Endothelial cell of umbilical vein (primary cell): ENCODE data around the gene MAP4K2.

ENCODE experiments used
- POLR2A ChIP-seq: IDR thresholded peaks from 2 replicates; pipeline ENCODE4 v1.6.1; 2012; ENCODE audit warnings: low read depth, mild to moderate bottlenecking, control low read depth, low read length
- POLR2AphosphoS5 ChIP-seq: IDR thresholded peaks from 2 replicates; pipeline ENCODE4 v1.6.1; 2012; ENCODE audit warnings: low read depth, mild to moderate bottlenecking, control low read depth, low read length, moderate library complexity; ENCODE audit not compliant: insufficient read depth
- TF ChIP-seq, protein P1 (sequence below), 2 donors: IDR thresholded peaks; 1 replicate in 1 of 2; 2 replicates in 1 of 2; pipeline ENCODE4 v1.5.1; 2011; ENCODE audit warnings: low read length in 2 of 2, mild to moderate bottlenecking in 2 of 2, moderate library complexity in 2 of 2, control low read depth in 1 of 2, inconsistent platforms in 1 of 2, low read depth in 1 of 2; ENCODE audit not compliant: insufficient read depth in 1 of 2; ENCODE audit errors: extremely low read depth in 1 of 2

DNA sequence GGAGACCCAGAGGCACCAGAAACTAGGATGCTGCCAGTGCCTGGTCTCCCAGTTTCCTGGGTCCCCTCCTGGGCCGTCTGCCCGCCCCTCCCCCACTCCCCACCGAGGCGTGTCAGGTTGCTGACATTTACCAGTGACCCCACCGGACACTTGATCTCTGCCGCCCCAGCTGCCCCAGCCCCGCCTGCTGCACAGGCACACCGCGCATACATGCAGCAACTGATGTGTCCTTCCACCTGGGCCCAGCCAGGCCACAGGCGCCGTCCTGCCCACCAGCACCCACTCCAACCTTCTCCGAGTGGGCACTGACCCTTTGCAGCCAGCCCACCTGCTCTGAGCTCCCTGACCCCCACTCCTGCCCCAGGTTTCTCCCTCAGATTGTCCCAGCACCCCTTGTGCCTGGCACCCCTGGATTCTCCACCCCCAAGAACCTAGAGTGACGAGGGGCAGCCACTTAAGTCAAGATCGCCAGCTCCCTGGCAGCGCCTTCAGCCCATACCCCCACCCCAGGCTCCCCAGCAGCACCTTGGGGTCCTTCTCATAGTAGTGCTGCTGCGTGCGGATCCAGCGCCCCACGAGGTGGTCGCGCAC lies 43.8 kb downstream of the MAP4K2 start:
- TF ChIP-seq POLR2A: no peak
- TF ChIP-seq, protein P1, sequence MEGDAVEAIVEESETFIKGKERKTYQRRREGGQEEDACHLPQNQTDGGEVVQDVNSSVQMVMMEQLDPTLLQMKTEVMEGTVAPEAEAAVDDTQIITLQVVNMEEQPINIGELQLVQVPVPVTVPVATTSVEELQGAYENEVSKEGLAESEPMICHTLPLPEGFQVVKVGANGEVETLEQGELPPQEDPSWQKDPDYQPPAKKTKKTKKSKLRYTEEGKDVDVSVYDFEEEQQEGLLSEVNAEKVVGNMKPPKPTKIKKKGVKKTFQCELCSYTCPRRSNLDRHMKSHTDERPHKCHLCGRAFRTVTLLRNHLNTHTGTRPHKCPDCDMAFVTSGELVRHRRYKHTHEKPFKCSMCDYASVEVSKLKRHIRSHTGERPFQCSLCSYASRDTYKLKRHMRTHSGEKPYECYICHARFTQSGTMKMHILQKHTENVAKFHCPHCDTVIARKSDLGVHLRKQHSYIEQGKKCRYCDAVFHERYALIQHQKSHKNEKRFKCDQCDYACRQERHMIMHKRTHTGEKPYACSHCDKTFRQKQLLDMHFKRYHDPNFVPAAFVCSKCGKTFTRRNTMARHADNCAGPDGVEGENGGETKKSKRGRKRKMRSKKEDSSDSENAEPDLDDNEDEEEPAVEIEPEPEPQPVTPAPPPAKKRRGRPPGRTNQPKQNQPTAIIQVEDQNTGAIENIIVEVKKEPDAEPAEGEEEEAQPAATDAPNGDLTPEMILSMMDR (IDR thresholded peaks at IDR 0.05; ENCODE audit: extremely low read depth in 1 of 2, insufficient read depth in 1 of 2, low read depth in 1 of 2, low read length in 2 of 2): no peak
- TF ChIP-seq POLR2AphosphoS5: peak; percentile 14
